ACC112 (cell line): ENCODE results near the gene AUP1.

Experiments used
- H2AFZ ChIP-seq: fragments of 200-600 bp; sonication (generic); one replicate; pipeline ENCODE4 v1.6.0; 2017; ENCODE audit warnings: antibody characterized with exemption, low read length; ENCODE audit not compliant: unreplicated experiment
- H3K27ac ChIP-seq: fragments of 200-600 bp; sonication (generic); 2 replicates; pipeline ENCODE4 v1.5.1; 2014; ENCODE audit warnings: low read depth, mild to moderate bottlenecking, antibody characterized with exemption, low read length, moderate library complexity
- H3K27me3 ChIP-seq: fragments of 200-600 bp; sonication (generic); 2 replicates; pipeline ENCODE4 v1.6.1; 2014; ENCODE audit warnings: mild to moderate bottlenecking, antibody characterized with exemption, low read length, moderate library complexity, mixed read lengths; ENCODE audit not compliant: insufficient read depth
- H3K36me3 ChIP-seq: fragments of 200-600 bp; sonication (generic); 2 replicates; pipeline ENCODE4 v1.6.1; 2016; ENCODE audit warnings: mild to moderate bottlenecking, antibody characterized with exemption, low read length, moderate library complexity, mixed read lengths; ENCODE audit not compliant: insufficient read depth
- H3K4me1 ChIP-seq: fragments of 200-600 bp; sonication (generic); one replicate; pipeline ENCODE4 v1.6.1; 2016; ENCODE audit warnings: low read length, mixed read lengths; ENCODE audit not compliant: insufficient read depth, unreplicated experiment, control insufficient read depth
- H3K4me3 ChIP-seq: fragments of 200-600 bp; sonication (generic); 2 replicates; pipeline ENCODE4 v1.5.1; 2014; ENCODE audit warnings: mild to moderate bottlenecking, low read depth, low read length
- H3K79me2 ChIP-seq: fragments of 200-600 bp; sonication (generic); one replicate; pipeline ENCODE4 v1.6.0; 2016; ENCODE audit warnings: low read length; ENCODE audit not compliant: control insufficient read depth, unreplicated experiment, insufficient read depth

Gene AUP1

DNA sequence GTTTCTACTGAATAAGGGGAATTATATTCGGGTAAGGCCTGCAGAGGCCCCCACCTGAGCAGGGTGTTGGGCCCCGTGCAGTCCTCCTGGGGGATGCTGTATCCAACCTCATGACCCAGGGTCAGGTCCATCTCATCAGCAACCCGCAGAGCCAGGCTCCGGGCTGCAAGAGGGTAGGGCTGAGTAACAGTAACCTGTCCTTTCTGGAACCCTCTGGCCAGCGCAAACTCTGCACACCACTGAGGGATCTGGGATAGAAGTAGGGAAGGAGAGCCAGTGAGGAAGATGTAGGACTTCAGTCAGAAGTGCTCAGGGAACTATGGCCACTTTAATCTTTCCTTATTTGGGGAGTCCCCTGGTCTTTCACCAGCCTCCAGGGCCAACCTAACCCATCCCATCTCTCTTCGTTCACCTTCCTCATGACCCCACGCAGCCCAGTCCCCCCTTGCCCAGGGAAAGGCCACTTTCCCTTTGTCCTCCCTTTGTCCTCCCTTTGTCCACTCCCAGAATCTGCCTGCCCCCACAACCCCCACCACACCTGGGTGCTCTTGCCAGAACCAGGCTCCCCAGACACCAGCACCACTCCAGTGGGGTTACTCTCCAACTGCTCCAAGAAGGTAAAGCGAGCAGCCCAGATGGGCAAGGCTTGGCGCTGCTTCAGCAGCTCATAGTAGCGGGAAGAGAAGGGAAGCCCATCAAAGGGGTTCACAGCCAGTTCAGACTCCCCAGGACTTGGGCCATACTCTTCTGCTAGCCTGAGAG is 4.4 kb downstream of the AUP1 start:
- H3K36me3 ChIP-seq, result peaks cover 15% of the 10 kb centered on the region; the same call in 1 of the 2 replicates
- peaks cover 11% of the 10 kb centered on the region for H3K4me1 ChIP-seq
- peaks cover 10% of the 10 kb centered on the region for H3K27me3 ChIP-seq
- peaks cover 26% of the 10 kb centered on the region for H3K79me2 ChIP-seq
- no peak overlapping the region for H3K4me3 ChIP-seq
- no peak overlapping the region for H3K27ac ChIP-seq
- no peak overlapping the region for H2AFZ ChIP-seq

DNA sequence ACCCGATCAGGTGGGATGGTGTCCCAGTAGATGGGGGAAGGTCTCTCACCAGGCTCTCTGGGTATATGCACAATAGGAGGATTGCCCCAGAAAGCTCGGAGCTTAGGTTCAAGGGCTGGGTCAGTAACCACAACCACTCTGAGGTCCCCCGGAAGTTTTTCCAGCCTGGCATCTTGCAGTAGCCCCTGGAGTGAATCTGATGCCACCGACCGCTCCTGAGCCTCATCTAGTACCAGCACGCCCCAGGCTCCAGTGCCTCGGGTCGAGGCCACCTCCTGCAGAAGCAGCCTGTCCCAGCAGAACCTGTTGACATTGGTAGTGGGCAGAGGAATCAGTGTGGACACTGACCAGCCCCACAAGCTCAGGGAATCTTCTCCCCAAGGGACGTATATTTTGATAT is 5.5 kb downstream of the AUP1 start:
- peaks cover 21% of the 10 kb centered on the region for H3K27me3 ChIP-seq
- H3K79me2 ChIP-seq, result peaks cover 20% of the 10 kb centered on the region
- peaks cover 15% of the 10 kb centered on the region; the same call in 1 of the 2 replicates for H3K36me3 ChIP-seq
- no peak overlapping the region for H2AFZ ChIP-seq
- H3K4me1 ChIP-seq, result peaks cover 11% of the 10 kb centered on the region
- no peak overlapping the region for H3K27ac ChIP-seq
- no peak overlapping the region for H3K4me3 ChIP-seq

DNA sequence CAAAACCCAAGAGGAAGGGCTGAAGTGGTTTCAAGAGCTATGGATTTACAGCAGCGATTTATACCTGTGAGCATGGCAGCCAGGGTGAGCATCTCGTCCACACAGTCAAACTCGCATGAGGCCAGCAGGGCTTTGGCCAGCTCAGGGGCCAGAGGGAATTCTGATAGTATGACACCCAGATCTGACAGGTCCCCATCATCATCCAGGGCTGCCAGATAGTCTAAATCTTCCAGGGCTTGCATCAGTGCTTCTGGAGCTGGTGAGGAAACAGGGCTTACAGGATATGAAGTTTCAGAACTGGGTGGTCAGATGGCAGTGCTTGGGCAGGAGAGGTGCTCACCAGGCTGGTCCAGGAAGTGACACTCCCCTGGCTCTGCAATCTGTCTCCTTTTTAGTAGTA is 7.0 kb downstream of the AUP1 start:
- Histone ChIP-seq H3K27me3 (peaks cover 36% of the 10 kb centered on the region), H3K27ac (no peak overlapping the region), H3K79me2 (peaks cover 5% of the 10 kb centered on the region), H3K4me3 (no peak overlapping the region), H3K36me3 (peaks cover 15% of the 10 kb centered on the region; the same call in 1 of the 2 replicates), H3K4me1 (no peaks in the 10 kb centered on the region), H2AFZ (no peak overlapping the region)

DNA sequence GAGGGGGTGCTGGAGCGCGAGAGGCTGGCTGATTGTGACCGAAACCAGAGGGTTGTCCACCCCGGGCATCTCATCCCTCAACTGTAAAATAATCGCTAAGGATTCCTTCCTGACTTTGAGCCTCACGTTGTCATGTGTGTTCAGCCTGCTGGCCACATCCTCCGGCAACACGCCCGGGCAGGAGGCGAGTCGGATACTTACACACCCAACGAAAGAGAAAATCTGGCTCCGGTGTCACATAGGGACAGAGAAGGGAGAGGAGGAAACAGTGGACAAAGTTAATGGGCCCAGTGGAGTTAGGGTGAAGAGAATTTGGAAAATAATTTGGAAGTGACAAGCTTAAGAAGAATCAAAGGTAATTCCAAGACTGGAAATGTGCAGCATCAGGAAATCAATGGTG is 12.9 kb downstream of the AUP1 start:
- Histone ChIP-seq H3K27ac (no peak overlapping the region), H3K79me2 (no peaks in the 10 kb centered on the region), H2AFZ (no peak overlapping the region), H3K36me3 (no peaks in the 10 kb centered on the region), H3K4me3 (peak overlapping the region; percentile 62; the same call in 1 of the 2 replicates), H3K27me3 (peaks cover 85% of the 10 kb centered on the region), H3K4me1 (no peaks in the 10 kb centered on the region)

DNA sequence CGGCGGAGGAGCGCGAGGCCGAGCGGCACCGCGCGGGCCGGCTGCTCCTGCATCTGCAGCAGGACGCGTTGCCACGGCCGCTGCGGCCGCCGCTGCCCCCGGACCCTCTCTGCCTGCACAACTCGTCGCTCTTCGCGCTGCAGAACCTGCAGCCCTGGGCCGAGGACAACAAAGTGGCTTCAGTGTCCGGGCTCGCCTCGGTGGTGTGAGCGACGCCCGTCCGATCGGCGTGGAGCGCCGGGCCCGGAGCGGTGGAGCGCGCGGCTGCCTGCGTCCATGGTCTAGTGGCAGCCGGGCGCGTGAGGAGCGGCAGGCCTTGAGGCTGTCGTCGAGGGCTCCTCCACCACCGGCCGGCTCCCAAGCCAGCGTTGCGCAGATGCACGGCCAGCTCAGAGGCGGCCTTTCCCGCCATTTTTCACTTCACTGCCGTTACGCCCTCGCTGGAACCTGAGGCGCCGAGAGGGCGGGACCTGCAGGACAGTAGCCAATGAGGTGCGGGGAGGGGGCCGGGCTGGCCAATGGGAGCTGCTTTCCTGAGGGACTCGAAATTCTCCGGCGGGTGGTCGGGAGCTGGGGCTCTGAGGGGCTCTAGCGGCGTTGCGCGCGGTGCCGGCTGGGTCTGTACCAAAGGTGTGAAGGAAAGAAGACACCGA is 13.4 kb downstream of the AUP1 start:
- peak overlapping the region; percentile 62; the same call in 1 of the 2 replicates for H3K4me3 ChIP-seq
- H3K4me1 ChIP-seq, result peaks cover 5% of the 10 kb centered on the region
- no peaks in the 10 kb centered on the region for H3K79me2 ChIP-seq
- H2AFZ ChIP-seq, result no peak overlapping the region
- H3K27ac ChIP-seq, result no peak overlapping the region
- peaks cover 87% of the 10 kb centered on the region for H3K27me3 ChIP-seq
- H3K36me3 ChIP-seq, result no peaks in the 10 kb centered on the region

DNA sequence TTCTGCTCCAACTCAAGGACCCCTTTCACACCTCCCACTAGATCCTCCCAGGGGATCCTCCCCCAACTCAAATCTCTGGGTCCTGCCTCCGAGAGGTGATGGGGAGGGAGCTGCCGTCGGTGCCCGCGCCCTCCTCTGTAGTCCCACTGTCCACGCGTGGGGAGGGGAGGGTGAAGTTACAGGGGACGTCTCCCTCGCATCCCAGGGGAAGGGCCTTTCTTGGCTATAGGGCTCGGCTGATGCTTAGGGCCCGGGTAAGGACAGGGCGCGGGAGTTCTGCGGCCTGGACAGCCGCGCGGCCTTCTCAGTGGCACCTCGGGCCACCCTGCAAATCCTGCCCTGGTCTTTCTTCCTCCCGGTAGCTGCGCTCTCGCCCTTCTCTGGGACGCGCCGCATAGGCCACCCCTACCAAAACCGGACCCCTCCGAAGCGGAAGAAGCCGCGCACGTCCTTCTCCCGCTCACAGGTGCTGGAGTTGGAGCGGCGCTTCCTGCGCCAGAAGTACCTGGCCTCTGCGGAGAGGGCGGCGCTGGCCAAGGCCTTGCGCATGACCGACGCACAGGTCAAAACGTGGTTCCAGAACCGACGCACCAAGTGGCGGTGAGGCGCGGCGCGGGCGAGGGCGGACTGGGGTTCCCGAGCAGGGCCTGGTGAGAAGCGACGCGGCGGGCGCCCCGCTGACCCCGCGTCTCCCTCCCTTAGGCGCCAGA is 14.1 kb downstream of the AUP1 start:
- no peak overlapping the region for H2AFZ ChIP-seq
- H3K27ac ChIP-seq, result no peak overlapping the region
- no peaks in the 10 kb centered on the region for H3K79me2 ChIP-seq
- peak overlapping the region; percentile 62; the same call in 1 of the 2 replicates for H3K4me3 ChIP-seq
- H3K27me3 ChIP-seq, result peaks cover 87% of the 10 kb centered on the region
- peaks cover 6% of the 10 kb centered on the region for H3K4me1 ChIP-seq
- no peaks in the 10 kb centered on the region for H3K36me3 ChIP-seq

DNA sequence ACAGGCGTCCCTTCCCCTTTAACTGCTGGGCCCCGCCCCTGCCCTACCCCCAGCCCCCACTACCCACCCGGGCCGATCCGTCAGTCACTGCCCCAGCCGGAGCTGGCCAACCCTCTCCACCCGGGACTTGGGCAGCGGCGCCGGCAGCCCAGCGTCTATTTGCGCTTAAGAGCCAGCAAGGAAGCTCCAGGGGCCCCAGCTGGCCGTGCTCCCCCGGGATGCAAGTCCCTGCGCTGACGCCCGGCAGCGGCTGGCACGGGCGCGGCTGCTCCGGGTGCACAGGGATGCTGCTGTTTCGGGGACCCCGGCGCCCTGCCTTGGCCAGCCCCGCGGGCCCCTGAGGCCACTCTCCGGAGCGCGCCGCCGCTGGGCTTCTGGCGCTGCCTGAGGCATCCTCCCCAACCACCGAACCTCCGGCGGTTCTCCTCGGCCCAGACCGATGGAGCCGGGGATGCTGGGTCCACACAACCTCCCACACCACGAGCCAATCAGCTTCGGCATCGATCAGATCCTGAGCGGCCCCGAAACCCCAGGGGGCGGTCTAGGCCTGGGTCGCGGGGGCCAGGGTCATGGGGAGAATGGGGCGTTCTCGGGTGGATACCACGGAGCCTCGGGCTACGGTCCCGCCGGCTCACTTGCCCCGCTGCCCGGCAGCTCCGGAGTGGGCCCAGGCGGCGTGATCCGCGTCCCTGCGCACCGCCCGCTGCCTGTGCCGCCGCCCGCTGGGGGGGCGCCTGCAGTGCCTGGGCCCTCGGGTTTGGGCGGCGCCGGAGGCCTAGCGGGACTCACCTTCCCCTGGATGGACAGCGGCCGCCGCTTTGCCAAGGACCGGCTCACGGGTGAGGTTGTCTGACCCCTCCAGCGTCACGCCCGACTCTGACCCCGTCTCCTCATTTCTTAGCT is 14.9 kb downstream of the AUP1 start, which contains the start of gene TLX2:
TLX2 (plus strand) TSS at position 83 of the 903 bp plus-strand sequence; CDS start at position 440, 357 bp downstream.
- Histone ChIP-seq H3K27ac (no peak within 1 kb of the TSS), H3K27me3 (peaks cover 79% of the 10 kb centered on the region), H3K36me3 (no peaks in the 10 kb centered on the region), H3K4me1 (peaks cover 6% of the 10 kb centered on the region), H3K79me2 (no peaks in the 10 kb centered on the region), H2AFZ (no peak within 1 kb of the TSS), H3K4me3 (peak within 1 kb of the TSS; percentile 59)

DNA sequence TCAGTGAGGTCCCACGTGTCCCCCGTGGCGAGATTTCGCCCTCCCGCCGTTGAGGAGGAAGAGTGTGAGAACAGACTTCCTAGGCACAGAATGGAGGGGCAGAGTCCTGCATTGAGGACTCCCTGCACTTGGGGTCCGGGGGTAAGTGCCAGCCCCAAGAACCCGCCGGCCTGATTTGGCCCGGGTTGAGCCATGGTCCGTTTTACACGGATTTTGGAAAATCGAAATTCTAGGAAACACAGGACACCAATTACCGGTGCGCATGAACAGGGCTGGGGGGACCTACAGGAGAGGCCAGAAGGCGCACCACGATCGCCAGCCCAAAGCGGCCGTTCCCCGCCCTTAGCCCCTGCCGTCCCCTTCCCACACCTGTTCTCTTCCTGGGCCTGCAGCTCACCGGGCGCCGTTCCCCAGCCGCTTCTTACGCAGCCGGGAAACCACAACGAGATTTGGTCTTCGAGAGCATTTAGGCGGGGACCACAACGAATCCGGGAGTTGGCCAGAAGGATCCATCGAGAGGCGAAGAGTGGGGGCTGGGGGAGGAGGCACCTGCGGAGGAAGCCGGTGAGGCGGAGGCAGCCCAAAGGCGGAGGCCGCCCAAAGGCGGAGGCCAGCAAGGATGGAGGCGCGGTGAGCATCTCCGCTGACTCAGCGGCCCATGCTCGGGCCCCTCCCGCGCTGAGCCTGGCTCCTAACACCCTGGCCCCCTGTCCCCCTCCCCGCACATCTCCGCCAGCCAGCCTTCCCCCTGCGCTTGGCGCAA is 15.7 kb downstream of the AUP1 start:
- H3K79me2 ChIP-seq, result no peaks in the 10 kb centered on the region
- H3K36me3 ChIP-seq, result no peaks in the 10 kb centered on the region
- peaks cover 71% of the 10 kb centered on the region for H3K27me3 ChIP-seq
- H3K4me3 ChIP-seq, result peak overlapping the region; percentile 59
- peaks cover 6% of the 10 kb centered on the region for H3K4me1 ChIP-seq
- no peak overlapping the region for H3K27ac ChIP-seq
- no peak overlapping the region for H2AFZ ChIP-seq

DNA sequence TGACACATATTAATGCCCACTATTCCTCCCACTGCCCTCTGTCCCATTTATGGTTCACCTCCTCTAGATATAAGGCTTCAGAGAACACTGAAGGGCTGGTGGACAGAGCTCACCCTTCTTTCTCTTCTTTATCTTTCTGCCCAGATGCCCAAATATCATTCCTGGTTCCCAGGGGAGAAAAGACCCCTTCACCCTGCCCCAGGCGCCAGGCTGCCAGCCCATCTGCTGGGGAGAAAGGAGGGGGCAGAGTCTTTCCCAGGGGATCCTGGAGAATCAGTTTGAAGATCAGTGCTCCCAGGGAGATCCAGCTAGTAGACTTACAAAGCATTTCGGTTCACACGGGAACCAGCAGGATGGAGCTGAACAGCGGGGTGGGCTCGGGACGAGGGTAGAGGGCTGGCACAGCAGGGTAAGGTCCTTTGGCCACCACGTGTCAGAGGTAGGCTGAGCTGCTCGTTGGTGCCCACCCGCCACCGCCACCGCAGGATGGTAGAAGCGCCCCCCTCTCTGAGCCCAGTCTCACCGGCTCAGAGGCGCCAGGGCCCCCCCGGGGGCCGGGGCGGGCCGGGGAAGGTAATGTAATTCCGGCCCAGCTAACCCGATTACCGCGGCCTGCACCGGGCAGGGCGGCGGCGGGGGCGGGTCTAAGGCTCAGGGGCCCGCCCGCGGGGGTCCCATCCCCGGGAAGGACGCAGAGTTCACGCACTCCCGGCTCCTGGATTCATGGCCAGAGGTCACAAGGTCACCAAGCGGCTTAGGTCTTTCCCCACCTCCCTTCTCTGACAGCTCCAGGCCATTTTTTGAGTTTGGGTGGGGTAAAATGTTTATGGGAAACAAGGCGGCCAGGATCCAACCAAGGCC is 16.5 kb downstream of the AUP1 start:
- peaks cover 6% of the 10 kb centered on the region for H3K4me1 ChIP-seq
- H3K27me3 ChIP-seq, result peaks cover 63% of the 10 kb centered on the region
- H3K36me3 ChIP-seq, result no peaks in the 10 kb centered on the region
- no peak overlapping the region for H3K27ac ChIP-seq
- no peaks in the 10 kb centered on the region for H3K79me2 ChIP-seq
- no peak overlapping the region for H3K4me3 ChIP-seq
- no peak overlapping the region for H2AFZ ChIP-seq
